ENCODE measurements around the gene FAM168B. TPM values are rescaled to one million over a fixed set of nuclear protein-coding genes. Genes with fewer than 3 reads are reported as not detected.

FAM168B gene
- polyA plus RNA-seq, 3 donors, result 120 to 121 (median 121) TPM

- no peak for DNase-seq (ENCODE audit: low read depth in 3 of 3, low spot score in 2 of 3)
Observed at GRCh38 chr2:131056932-131057287, 36.4 kb downstream of the FAM168B start.

GRCh38 chr2:131056204-131056931 is 36.9 kb downstream of the FAM168B start:
- no peak for DNase-seq (ENCODE audit: low read depth in 3 of 3, low spot score in 2 of 3)

- DNase-seq (ENCODE audit: low read depth in 3 of 3, low spot score in 2 of 3), result no peak
Observed at GRCh38 chr2:131055169-131056065, 37.8 kb downstream of the FAM168B start.

- DNase-seq (ENCODE audit: low read depth in 3 of 3, low spot score in 2 of 3), result no peak
Observed at GRCh38 chr2:131054488-131054887, 38.8 kb downstream of the FAM168B start.

- DNase-seq (ENCODE audit: low read depth in 3 of 3, low spot score in 2 of 3), result no peak
Observed at GRCh38 chr2:131052741-131053263, 40.5 kb downstream of the FAM168B start.

GRCh38 chr2:131050896-131051295 is 42.4 kb downstream of the FAM168B start:
- no peak for DNase-seq (ENCODE audit: low read depth in 3 of 3, low spot score in 2 of 3)

- DNase-seq (ENCODE audit: low read depth in 3 of 3, low spot score in 2 of 3), result no peak
Observed at GRCh38 chr2:131049150-131049718, 44.0 kb downstream of the FAM168B start.

GRCh38 chr2:131048641-131049040 is 44.6 kb downstream of the FAM168B start:
- no peak for DNase-seq (ENCODE audit: low read depth in 3 of 3, low spot score in 2 of 3)

- DNase-seq (ENCODE audit: low read depth in 3 of 3, low spot score in 2 of 3), result no peak
Observed at GRCh38 chr2:131047920-131048560, 45.2 kb downstream of the FAM168B start.

- no peak for DNase-seq (ENCODE audit: low read depth in 3 of 3, low spot score in 2 of 3)
Observed at GRCh38 chr2:131046918-131047652, 46.2 kb downstream of the FAM168B start.

- DNase-seq (ENCODE audit: low read depth in 3 of 3, low spot score in 2 of 3), result no peak
Observed at GRCh38 chr2:131046028-131046917, 47.0 kb downstream of the FAM168B start.

- no peak for DNase-seq (ENCODE audit: low read depth in 3 of 3, low spot score in 2 of 3)
Observed at GRCh38 chr2:131045286-131046027, 47.8 kb downstream of the FAM168B start.

GRCh38 chr2:131044757-131045150 is 48.5 kb downstream of the FAM168B start:
- no peak for DNase-seq (ENCODE audit: low read depth in 3 of 3, low spot score in 2 of 3)

GRCh38 chr2:131044075-131044756 is 49.0 kb downstream of the FAM168B start:
- no peak for DNase-seq (ENCODE audit: low read depth in 3 of 3, low spot score in 2 of 3)

GRCh38 chr2:131043199-131044074 is 49.8 kb downstream of the FAM168B start:
- DNase-seq (ENCODE audit: low read depth in 3 of 3, low spot score in 2 of 3), result no peak

GRCh38 chr2:131042148-131042775 is 51.0 kb downstream of the FAM168B start:
- no peak for DNase-seq (ENCODE audit: low read depth in 3 of 3, low spot score in 2 of 3)

Measured in right renal cortex interstitium (tissue), 3 donors.